Sigmoid colon (tissue), 7 donors: ENCODE data around the gene OR6C76. TPM values are rescaled to one million over a fixed set of nuclear protein-coding genes. Genes with fewer than 3 reads are reported as not detected.
"Not testable (repeated sequence)": the region's sequence is repeated elsewhere in the genome, so short reads cannot be mapped to it uniquely, and the experiment has no call there.

Experiments
- DNase-seq: peaks from one replicate; pipeline ENCODE4 v3.0.0-alpha.2; 2019
- H3K27ac ChIP-seq, 4 donors: fragments of 200-600 bp; sonication (generic); one replicate each; pipeline ENCODE4 v1.5.1; 2016 to 2019; ENCODE audit warnings: mild to moderate bottlenecking in 1 of 4
- H3K27me3 ChIP-seq, 3 donors: fragments of 200-600 bp; sonication (generic); one replicate each; pipeline ENCODE4 v1.5.1; 2019; ENCODE audit warnings: mild to moderate bottlenecking in 1 of 3
- H3K36me3 ChIP-seq, 4 donors: fragments of 200-600 bp; sonication (generic); one replicate each; pipeline ENCODE4 v1.5.1; 2016 to 2019
- H3K4me1 ChIP-seq, 4 donors: fragments of 200-600 bp; sonication (generic); one replicate each; pipeline ENCODE4 v1.5.1; 2017 to 2019
- H3K4me3 ChIP-seq, 4 donors: fragments of 200-600 bp; sonication (generic); one replicate each; pipeline ENCODE4 v1.5.1; 2017 to 2019; ENCODE audit warnings: mild to moderate bottlenecking in 2 of 4, moderate library complexity in 1 of 4
- H3K9me3 ChIP-seq, 4 donors: fragments of 200-600 bp in 3 of 4; sonication (generic) in 3 of 4; one replicate each; pipeline versions ENCODE4 v1.5.1 to v1.6.1; 2013 to 2019
- EP300 ChIP-seq, 4 donors: sonication (generic); formaldehyde crosslinking; IDR thresholded peaks; one replicate each; pipeline ENCODE4 v1.6.1; 2017; ENCODE audit warnings: antibody characterized with exemption in 4 of 4
- POLR2A ChIP-seq, 2 donors: fragments of 450-650 bp; IDR thresholded peaks; one replicate each; pipeline ENCODE4 v1.6.1; 2016; ENCODE audit warnings: antibody characterized with exemption in 2 of 2, mild to moderate bottlenecking in 2 of 2, moderate library complexity in 2 of 2
- POLR2AphosphoS5 ChIP-seq, 4 donors: sonication (generic); formaldehyde crosslinking; IDR thresholded peaks; one replicate each; pipeline ENCODE4 v1.6.1; 2017; ENCODE audit warnings: antibody characterized with exemption in 4 of 4
- WGBS, 2 donors: extraction: QIAGEN DNeasy Blood & Tissue Kit; methylation state at CpG; one replicate each; pipeline ENCODE4 v1.1.7; 2013; 5-methylcytosine and 5-hydroxymethylcytosine counted together
- intact Hi-C: fragments of 100-400 bp; cut with DNase I; formaldehyde crosslinking; loops from one replicate; pipeline ENCODE4 v1.15.1; 2023
- polyA plus RNA-seq, 3 donors: library from polyadenylated mRNA; stranded (reverse); fragments of 200-250 nt; gene quantifications; one replicate each; pipeline ENCODE4 v1.2.3, GENCODE V29; 2013
- total RNA-seq, 4 donors: library from RNA; depleted of rRNA; stranded (reverse); fragments of >200 nt; gene quantifications; one replicate each; pipeline ENCODE4 v1.1.0, GENCODE V29; 2016
- TF ChIP-seq, protein P1 (sequence below), 4 experiments: fragments of 450-650 bp in 3 of 4; fragments of 200-600 bp in 1 of 4; IDR thresholded peaks; one replicate each; pipeline ENCODE4 v1.5.1; 2016 to 2019; ENCODE audit warnings: antibody characterized with exemption in 4 of 4, mild to moderate bottlenecking in 3 of 4, moderate library complexity in 2 of 4
- donor health status: healthy with polysubstance abuse.
- donor health status: Bipolar disorder and iron deficiency.
- donor health status: healthy.

The OR6C76 gene
- total and polyA plus RNA-seq, 7 donors = not detected

DNA sequence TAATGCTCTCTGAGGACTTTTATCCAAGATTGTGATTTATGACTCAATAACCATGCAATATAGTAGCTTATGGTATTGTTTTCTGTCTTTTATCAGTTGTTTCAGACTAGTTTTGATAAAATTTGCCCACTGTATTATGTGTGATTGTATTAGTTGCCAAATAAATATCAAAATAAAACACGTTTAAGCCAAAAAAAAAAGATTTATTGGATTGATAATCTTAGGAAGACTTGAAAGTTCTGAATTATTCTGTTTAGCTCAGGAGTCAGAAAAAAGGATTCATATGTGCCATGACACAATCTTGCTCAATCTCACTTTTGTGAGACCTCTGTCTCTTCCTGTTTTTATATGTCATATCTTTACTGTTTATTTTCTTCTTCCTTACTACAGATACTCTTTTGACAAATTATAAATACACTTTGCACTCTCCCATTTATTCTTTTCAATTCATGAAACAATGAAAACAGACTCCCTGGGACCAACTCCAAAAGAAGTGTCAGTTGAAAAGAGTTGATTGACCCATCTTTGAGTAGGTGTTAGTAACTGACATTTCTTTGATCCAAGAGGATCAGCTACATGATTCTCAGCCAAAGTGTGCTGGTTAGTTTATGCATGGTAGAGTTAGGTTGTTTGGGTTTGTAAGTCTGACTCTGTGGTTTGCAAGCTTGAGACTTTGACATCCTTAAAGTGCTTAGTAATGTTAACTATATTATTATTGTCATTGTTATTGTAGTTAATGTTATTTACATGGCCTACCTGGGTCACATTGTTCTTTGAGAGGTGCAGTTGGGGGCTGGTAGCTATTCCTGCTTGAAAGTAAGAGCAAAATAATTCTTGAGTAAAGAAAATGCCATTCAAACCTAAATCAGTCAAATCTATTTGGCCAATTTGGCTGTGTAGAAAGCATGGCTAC, 2.5 kb downstream of the OR6C76 start:
- H3K9me3 ChIP-seq = no peaks in the 10 kb centered on the region
- DNase-seq = no peak
- H3K4me3 ChIP-seq = no peak overlapping the region
- no peaks in the 10 kb centered on the region for H3K4me1 ChIP-seq
- no peaks in the 10 kb centered on the region for H3K27me3 ChIP-seq
- H3K36me3 ChIP-seq = no peaks in the 10 kb centered on the region
- TF ChIP-seq POLR2AphosphoS5 (IDR thresholded peaks at IDR 0.05) = no peak
- TF ChIP-seq EP300 (IDR thresholded peaks at IDR 0.05) = no peak
- TF ChIP-seq, protein P1, sequence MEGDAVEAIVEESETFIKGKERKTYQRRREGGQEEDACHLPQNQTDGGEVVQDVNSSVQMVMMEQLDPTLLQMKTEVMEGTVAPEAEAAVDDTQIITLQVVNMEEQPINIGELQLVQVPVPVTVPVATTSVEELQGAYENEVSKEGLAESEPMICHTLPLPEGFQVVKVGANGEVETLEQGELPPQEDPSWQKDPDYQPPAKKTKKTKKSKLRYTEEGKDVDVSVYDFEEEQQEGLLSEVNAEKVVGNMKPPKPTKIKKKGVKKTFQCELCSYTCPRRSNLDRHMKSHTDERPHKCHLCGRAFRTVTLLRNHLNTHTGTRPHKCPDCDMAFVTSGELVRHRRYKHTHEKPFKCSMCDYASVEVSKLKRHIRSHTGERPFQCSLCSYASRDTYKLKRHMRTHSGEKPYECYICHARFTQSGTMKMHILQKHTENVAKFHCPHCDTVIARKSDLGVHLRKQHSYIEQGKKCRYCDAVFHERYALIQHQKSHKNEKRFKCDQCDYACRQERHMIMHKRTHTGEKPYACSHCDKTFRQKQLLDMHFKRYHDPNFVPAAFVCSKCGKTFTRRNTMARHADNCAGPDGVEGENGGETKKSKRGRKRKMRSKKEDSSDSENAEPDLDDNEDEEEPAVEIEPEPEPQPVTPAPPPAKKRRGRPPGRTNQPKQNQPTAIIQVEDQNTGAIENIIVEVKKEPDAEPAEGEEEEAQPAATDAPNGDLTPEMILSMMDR (IDR thresholded peaks at IDR 0.05) = no peak
- TF ChIP-seq POLR2A (IDR thresholded peaks at IDR 0.05) = no peak
- no peak overlapping the region for H3K27ac ChIP-seq
- intact Hi-C loops = no loop called here
- 14 to 29% methylated on average over 1 of the region's 1 CpG for WGBS, 2 donors

DNA sequence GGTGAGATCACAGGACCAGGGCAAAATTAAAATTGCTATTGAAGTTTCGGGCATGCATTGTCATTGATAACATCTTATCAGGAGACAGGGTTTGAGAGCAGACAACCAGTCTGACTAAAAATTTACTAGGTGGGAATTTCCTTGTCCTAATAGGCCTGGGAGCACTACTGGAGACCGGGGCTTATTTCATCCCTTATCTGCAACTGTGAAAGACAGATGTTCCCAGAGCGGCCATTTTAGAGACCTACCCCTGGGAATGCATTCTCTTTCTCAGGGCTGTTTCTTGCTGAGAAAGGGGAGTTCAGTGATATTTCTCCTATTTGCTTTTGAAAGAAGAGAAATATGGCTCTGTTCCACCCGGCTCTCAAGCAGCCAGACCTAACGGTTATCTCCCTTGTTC, 15.2 kb downstream of the OR6C76 start:
- H3K27me3 ChIP-seq, DNase-seq, H3K27ac ChIP-seq, intact Hi-C loops, H3K36me3 ChIP-seq, H3K4me1 ChIP-seq, H3K9me3 ChIP-seq, H3K4me3 ChIP-seq: not testable (repeated sequence)
- 75 to 94% methylated on average over 5 of the region's 5 CpGs for whole genome bisulfite sequencing, 2 donors

DNA sequence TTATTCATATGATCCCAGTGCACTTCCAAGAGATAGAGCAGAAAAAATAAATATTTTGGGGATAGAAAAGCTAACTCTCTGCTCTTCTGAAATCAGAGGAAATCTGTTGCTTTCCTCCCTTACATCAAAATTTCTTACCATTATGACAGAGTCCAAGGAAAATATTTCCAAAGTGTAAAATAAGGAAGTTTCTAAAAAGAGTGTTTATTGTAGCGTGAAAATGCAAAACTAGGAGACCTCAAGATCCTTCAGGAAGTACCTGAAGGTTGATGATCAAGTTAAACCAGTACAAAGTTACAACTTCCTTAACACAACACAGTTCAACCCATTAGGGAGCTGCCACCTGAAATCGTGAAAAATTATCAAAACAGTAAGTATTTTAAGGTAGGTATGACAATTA, 17.7 kb downstream of the OR6C76 start, which contains the start of gene OR6C2:
OR6C2 (plus strand) TSS at position 301 of the 400 bp plus-strand sequence. CDS start 8,138 bp downstream, outside the sequence.
- no peak within 1 kb of the TSS for H3K4me3 ChIP-seq
- intact Hi-C loops = no loop called here
- no peak within 1 kb of the TSS for H3K27ac ChIP-seq
- 33 to 42% methylated on average over 2 of the region's 2 CpGs for WGBS, 2 donors
- peaks cover 0 to 4% (median 0%) of the 10 kb centered on the region in 4 donors for H3K9me3 ChIP-seq
- DNase-seq = no peak
- H3K36me3 ChIP-seq = no peaks in the 10 kb centered on the region
- no peaks in the 10 kb centered on the region for H3K4me1 ChIP-seq
- no peaks in the 10 kb centered on the region for H3K27me3 ChIP-seq
- no peak for TF ChIP-seq EP300 (IDR thresholded peaks at IDR 0.05)
- TF ChIP-seq, protein P1 (IDR thresholded peaks at IDR 0.05) = no peak
- TF ChIP-seq POLR2A (IDR thresholded peaks at IDR 0.05) = no peak
- TF ChIP-seq POLR2AphosphoS5 (IDR thresholded peaks at IDR 0.05) = no peak

DNA sequence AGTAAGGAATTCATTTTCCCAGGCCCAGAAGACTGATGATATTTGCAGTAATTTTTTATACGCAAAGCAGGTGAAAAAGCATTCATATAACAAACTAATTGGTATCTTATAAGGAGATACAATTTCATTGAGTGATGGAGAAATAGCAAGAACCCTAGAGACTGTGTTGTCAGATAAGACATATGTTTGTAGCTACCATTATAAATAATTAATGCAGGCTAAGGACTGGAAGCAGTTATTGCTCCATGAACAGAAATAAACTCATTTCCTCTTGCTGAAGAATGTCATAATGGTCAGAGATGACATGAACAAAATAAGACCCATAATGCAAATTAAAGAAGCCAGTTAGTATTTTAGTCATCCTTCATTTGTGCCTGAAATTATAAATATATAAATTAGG, 19.3 kb downstream of the OR6C76 start:
- Histone ChIP-seq H3K9me3 (peaks cover 0 to under 1% (median 0%) of the 10 kb centered on the region in 4 donors), H3K4me3 (no peak overlapping the region), H3K27ac (no peak overlapping the region), H3K27me3 (no peaks in the 10 kb centered on the region), H3K4me1 (no peaks in the 10 kb centered on the region), H3K36me3 (no peaks in the 10 kb centered on the region)
- DNase-seq = no peak
- no peak for TF ChIP-seq POLR2A (IDR thresholded peaks at IDR 0.05)
- TF ChIP-seq EP300 (IDR thresholded peaks at IDR 0.05) = no peak
- TF ChIP-seq, protein P1 (IDR thresholded peaks at IDR 0.05) = no peak
- no peak for TF ChIP-seq POLR2AphosphoS5 (IDR thresholded peaks at IDR 0.05)
- WGBS, 2 donors = 96 to 97% methylated on average over 1 of the region's 1 CpG
- intact Hi-C loops = no loop called here

DNA sequence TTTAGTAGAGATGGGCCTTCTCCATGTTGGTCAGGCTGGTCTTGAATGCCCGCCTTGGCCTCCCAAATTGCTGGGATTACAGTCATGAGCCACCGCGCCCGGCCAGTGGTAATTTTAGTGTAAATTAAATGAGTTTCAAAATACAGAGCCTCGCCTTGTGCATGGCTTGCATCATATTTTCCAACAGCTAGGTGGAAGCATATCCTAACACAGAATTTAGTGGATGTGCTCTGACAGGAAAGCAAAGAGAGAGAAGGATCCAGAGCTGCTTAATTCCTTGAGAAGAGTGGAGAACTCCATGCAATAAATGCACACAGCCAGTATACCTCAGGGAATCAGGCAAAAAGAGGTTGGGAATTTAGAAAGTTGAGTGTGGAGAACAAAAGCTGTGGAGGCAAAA, 20.3 kb downstream of the OR6C76 start:
- Histone ChIP-seq H3K4me1 (no peaks in the 10 kb centered on the region), H3K27me3 (no peaks in the 10 kb centered on the region), H3K9me3 (no peaks in the 10 kb centered on the region), H3K27ac (no peak overlapping the region), H3K36me3 (no peaks in the 10 kb centered on the region), H3K4me3 (no peak overlapping the region)
- WGBS, 2 donors = 42 to 80% methylated on average over 5 of the region's 5 CpGs
- intact Hi-C loops = no loop called here
- DNase-seq = no peak
- no peak for TF ChIP-seq EP300 (IDR thresholded peaks at IDR 0.05)
- TF ChIP-seq POLR2AphosphoS5 (IDR thresholded peaks at IDR 0.05) = no peak
- no peak for TF ChIP-seq POLR2A (IDR thresholded peaks at IDR 0.05)
- TF ChIP-seq, protein P1 (IDR thresholded peaks at IDR 0.05) = no peak
